Large intestine (tissue), 3 donors: Measurements from ENCODE around the gene KIAA1755. TPM values are rescaled to one million over a fixed set of nuclear protein-coding genes. Genes with fewer than 3 reads are reported as not detected.

Experiments used
- DNase-seq, 2 donors: peaks; one replicate each; pipeline versions ENCODE4 v3.0.0 to v3.0.0-alpha.2; 2013
- H3K27ac ChIP-seq: one replicate; pipeline ENCODE4 v1.5.1; 2013; ENCODE audit warnings: low read length
- H3K27me3 ChIP-seq: 2 replicates; pipeline ENCODE4 v1.6.1; 2013; ENCODE audit warnings: low read length; ENCODE audit not compliant: control insufficient read depth, insufficient read depth
- H3K36me3 ChIP-seq: 2 replicates; pipeline ENCODE4 v1.6.1; 2013; ENCODE audit warnings: low read length; ENCODE audit not compliant: control insufficient read depth, insufficient read depth
- H3K4me1 ChIP-seq: one replicate; pipeline ENCODE4 v1.6.1; 2013; ENCODE audit warnings: low read length; ENCODE audit not compliant: control insufficient read depth, insufficient read depth
- H3K4me3 ChIP-seq: one replicate; pipeline ENCODE4 v1.5.1; 2013; ENCODE audit warnings: low read length
- H3K9me3 ChIP-seq: one replicate; pipeline ENCODE4 v1.6.1; 2013; ENCODE audit warnings: mild to moderate bottlenecking, low read depth, low read length, moderate library complexity; ENCODE audit not compliant: control insufficient read depth
- whole genome bisulfite sequencing: methylation state at CpG from one replicate; pipeline ENCODE4 v1.1.5; 2013; ENCODE audit warnings: low lambda C conversion rate; ENCODE audit not compliant: insufficient coverage; 5-methylcytosine and 5-hydroxymethylcytosine counted together
- polyA plus RNA-seq: library from polyadenylated mRNA; unstranded; fragments of 120-200 nt; gene quantifications from one replicate; pipeline ENCODE4 v1.2.1, GENCODE V29; 2013

Gene KIAA1755
- polyA plus RNA-seq, 1 donor, result 8.4 TPM

GRCh38 chr20:38277691-38278090, 17.2 kb upstream of the KIAA1755 start:
- H3K4me3 ChIP-seq, result no peak overlapping the region
- H3K9me3 ChIP-seq, result no peaks in the 10 kb centered on the region
- peak overlapping the region; percentile 40 for H3K27ac ChIP-seq
- no peaks in the 10 kb centered on the region for H3K36me3 ChIP-seq
- no CpG with 5 or more reads among the region's 2 CpGs for WGBS
- no peaks in the 10 kb centered on the region for H3K4me1 ChIP-seq
- no peaks in the 10 kb centered on the region for H3K27me3 ChIP-seq
- DNase-seq, result no peak

GRCh38 chr20:38277285-38277684, 16.8 kb upstream of the KIAA1755 start:
- H3K27ac ChIP-seq, result peak overlapping the region; percentile 40
- H3K27me3 ChIP-seq, result no peaks in the 10 kb centered on the region
- peak in 1 of 2 donors; percentile 9 for DNase-seq
- H3K4me1 ChIP-seq, result no peaks in the 10 kb centered on the region
- WGBS, result no CpG with 5 or more reads among the region's 5 CpGs
- H3K9me3 ChIP-seq, result no peaks in the 10 kb centered on the region
- no peaks in the 10 kb centered on the region for H3K36me3 ChIP-seq
- H3K4me3 ChIP-seq, result no peak overlapping the region

GRCh38 chr20:38275815-38276550, 15.4 kb upstream of the KIAA1755 start:
- Histone ChIP-seq H3K4me3 (no peak overlapping the region), H3K36me3 (no peaks in the 10 kb centered on the region), H3K27ac (no peak overlapping the region), H3K27me3 (no peaks in the 10 kb centered on the region), H3K4me1 (no peaks in the 10 kb centered on the region), H3K9me3 (no peaks in the 10 kb centered on the region)
- no peak for DNase-seq
- 97% methylated on average over 4 of the region's 12 CpGs for WGBS

- Histone ChIP-seq H3K4me3 (no peak overlapping the region), H3K27me3 (peaks cover 7% of the 10 kb centered on the region), H3K9me3 (no peaks in the 10 kb centered on the region), H3K36me3 (no peaks in the 10 kb centered on the region), H3K4me1 (no peaks in the 10 kb centered on the region), H3K27ac (no peak overlapping the region)
- no peak for DNase-seq
- no CpG with 5 or more reads among the region's 2 CpGs for WGBS
Measured at GRCh38 chr20:38272961-38273360, 12.4 kb upstream of the KIAA1755 start.

- DNase-seq, result no peak
- no CpG with 5 or more reads among the region's 2 CpGs for WGBS
- peaks cover 7% of the 10 kb centered on the region for H3K27me3 ChIP-seq
- H3K4me1 ChIP-seq, result no peaks in the 10 kb centered on the region
- H3K36me3 ChIP-seq, result no peaks in the 10 kb centered on the region
- no peak overlapping the region for H3K4me3 ChIP-seq
- H3K9me3 ChIP-seq, result no peaks in the 10 kb centered on the region
- H3K27ac ChIP-seq, result no peak overlapping the region
Measured at GRCh38 chr20:38272398-38272797, 11.9 kb upstream of the KIAA1755 start.

GRCh38 chr20:38271608-38272120, 11.1 kb upstream of the KIAA1755 start:
- Histone ChIP-seq H3K9me3 (no peaks in the 10 kb centered on the region), H3K4me1 (no peaks in the 10 kb centered on the region), H3K27ac (no peak overlapping the region), H3K4me3 (no peak overlapping the region), H3K27me3 (peaks cover 7% of the 10 kb centered on the region), H3K36me3 (no peaks in the 10 kb centered on the region)
- DNase-seq, result no peak
- WGBS, result 80% methylated on average over 1 of the region's 2 CpGs

GRCh38 chr20:38270869-38271605, 10.5 kb upstream of the KIAA1755 start:
- WGBS, result no CpG with 5 or more reads among the region's 10 CpGs
- Histone ChIP-seq H3K27ac (no peak overlapping the region), H3K4me3 (no peak overlapping the region), H3K9me3 (no peaks in the 10 kb centered on the region), H3K36me3 (no peaks in the 10 kb centered on the region), H3K4me1 (no peaks in the 10 kb centered on the region), H3K27me3 (peaks cover 7% of the 10 kb centered on the region)
- DNase-seq, result peak; percentile 30 to 42

- 100% methylated on average over 1 of the region's 6 CpGs for WGBS
- DNase-seq, result no peak
Measured at GRCh38 chr20:38269715-38270114, 9.2 kb upstream of the KIAA1755 start.

GRCh38 chr20:38269040-38269439, 8.5 kb upstream of the KIAA1755 start:
- H3K27ac ChIP-seq, result no peak overlapping the region
- peaks cover 7% of the 10 kb centered on the region for H3K27me3 ChIP-seq
- H3K4me1 ChIP-seq, result no peaks in the 10 kb centered on the region
- H3K36me3 ChIP-seq, result no peaks in the 10 kb centered on the region
- WGBS, result no CpG with 5 or more reads among the region's 3 CpGs
- no peak for DNase-seq
- H3K4me3 ChIP-seq, result no peak overlapping the region
- H3K9me3 ChIP-seq, result no peaks in the 10 kb centered on the region

More at GRCh38 chr20:38269715-38270114, 9.2 kb upstream of the KIAA1755 start:
- H3K4me1 ChIP-seq, result no peaks in the 10 kb centered on the region
- H3K36me3 ChIP-seq, result no peaks in the 10 kb centered on the region
- H3K4me3 ChIP-seq, result no peak overlapping the region
- H3K27me3 ChIP-seq, result peaks cover 7% of the 10 kb centered on the region
- no peak overlapping the region for H3K27ac ChIP-seq
- no peaks in the 10 kb centered on the region for H3K9me3 ChIP-seq

- H3K27me3 ChIP-seq, result peaks cover 7% of the 10 kb centered on the region
- no peak overlapping the region for H3K4me3 ChIP-seq
- no peak for DNase-seq
- no peak overlapping the region for H3K27ac ChIP-seq
- no peaks in the 10 kb centered on the region for H3K36me3 ChIP-seq
- H3K9me3 ChIP-seq, result no peaks in the 10 kb centered on the region
- H3K4me1 ChIP-seq, result no peaks in the 10 kb centered on the region
- WGBS, result 100% methylated on average over 2 of the region's 5 CpGs
Measured at GRCh38 chr20:38267901-38268514, 7.5 kb upstream of the KIAA1755 start.
